ENCODE measurements around the gene KAZALD1.

DNA sequence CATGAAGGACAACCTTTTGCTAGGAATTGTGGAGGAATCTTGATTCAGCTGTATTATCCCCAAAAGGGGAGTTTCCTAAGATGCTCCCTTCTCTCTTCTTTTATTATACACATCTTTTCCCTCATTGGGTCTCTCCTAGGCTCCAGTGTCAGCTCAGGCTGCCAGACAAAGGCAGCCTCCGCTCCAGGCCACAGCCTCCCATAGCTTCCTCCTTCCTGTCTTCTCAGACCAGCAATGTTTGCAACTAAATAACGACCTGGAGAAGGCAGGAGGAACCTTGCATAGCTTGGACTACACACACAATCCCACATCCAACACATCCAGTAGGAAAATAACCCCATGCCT lies 18.5 kb upstream of the KAZALD1 start:
- TF ChIP-seq, protein P1, sequence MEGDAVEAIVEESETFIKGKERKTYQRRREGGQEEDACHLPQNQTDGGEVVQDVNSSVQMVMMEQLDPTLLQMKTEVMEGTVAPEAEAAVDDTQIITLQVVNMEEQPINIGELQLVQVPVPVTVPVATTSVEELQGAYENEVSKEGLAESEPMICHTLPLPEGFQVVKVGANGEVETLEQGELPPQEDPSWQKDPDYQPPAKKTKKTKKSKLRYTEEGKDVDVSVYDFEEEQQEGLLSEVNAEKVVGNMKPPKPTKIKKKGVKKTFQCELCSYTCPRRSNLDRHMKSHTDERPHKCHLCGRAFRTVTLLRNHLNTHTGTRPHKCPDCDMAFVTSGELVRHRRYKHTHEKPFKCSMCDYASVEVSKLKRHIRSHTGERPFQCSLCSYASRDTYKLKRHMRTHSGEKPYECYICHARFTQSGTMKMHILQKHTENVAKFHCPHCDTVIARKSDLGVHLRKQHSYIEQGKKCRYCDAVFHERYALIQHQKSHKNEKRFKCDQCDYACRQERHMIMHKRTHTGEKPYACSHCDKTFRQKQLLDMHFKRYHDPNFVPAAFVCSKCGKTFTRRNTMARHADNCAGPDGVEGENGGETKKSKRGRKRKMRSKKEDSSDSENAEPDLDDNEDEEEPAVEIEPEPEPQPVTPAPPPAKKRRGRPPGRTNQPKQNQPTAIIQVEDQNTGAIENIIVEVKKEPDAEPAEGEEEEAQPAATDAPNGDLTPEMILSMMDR (IDR thresholded peaks at IDR 0.05 in 8 of 11, conservative IDR thresholded peaks at IDR 0.05 in 3 of 11), result no peak
- TF ChIP-seq POLR2A (IDR thresholded peaks at IDR 0.05), result no peak

Data from spleen (tissue), 7 donors.